PC-9 (cell line): ENCODE data around the gene RNF187. TPM values are rescaled to one million over a fixed set of nuclear protein-coding genes. Genes with fewer than 3 reads are reported as not detected.
A peak's percentile ranks its signal among the peaks of the same experiment; 100 is the strongest.

ENCODE experiments used
- BruUV-seq: library from RNA; stranded (reverse); fragments of 400-500 nt; replicated peaks from 2 replicates; lab custom pipeline; 2021; lab: Mats Ljungman, UMichigan
- CTCF ChIA-PET: fragments of 300-600 bp; sonication (Branson Sonifier 250); formaldehyde crosslinking; loops from one replicate; lab custom pipeline; 2022; ENCODE audit warnings: antibody characterized with exemption; lab: Charles Lee
- POLR2A ChIA-PET: fragments of 300-600 bp; sonication (Branson Sonifier 250); formaldehyde crosslinking; loops from one replicate; lab custom pipeline; 2022; ENCODE audit warnings: antibody characterized with exemption; ENCODE audit not compliant: unreplicated experiment; lab: Charles Lee
- DNase-seq, 2 experiments: peaks; one replicate each; pipeline versions ENCODE4 v3.0.0 to v3.0.0-alpha.2; 2015 to 2022; ENCODE audit warnings: mixed read lengths in 1 of 2
- H2AFZ ChIP-seq: fragments of 200-600 bp; sonication (generic); 2 replicates; pipeline ENCODE4 v1.8.1; 2017; ENCODE audit warnings: antibody characterized with exemption
- H3F3A ChIP-seq: fragments of 200-600 bp; sonication (generic); 2 replicates; pipeline ENCODE4 v1.8.1; 2017; ENCODE audit warnings: antibody characterized with exemption, mild to moderate bottlenecking, low read depth; ENCODE audit not compliant: insufficient read depth
- H3K27ac ChIP-seq: fragments of 200-600 bp; sonication (generic); 2 replicates; pipeline ENCODE4 v1.6.1; 2016; ENCODE audit warnings: mixed run types
- H3K27me3 ChIP-seq: fragments of 200-600 bp; sonication (generic); 2 replicates; pipeline ENCODE4 v1.6.1; 2016; ENCODE audit warnings: low read depth, mixed run types; ENCODE audit not compliant: insufficient read depth
- H3K36me3 ChIP-seq: fragments of 200-600 bp; sonication (generic); 2 replicates; pipeline ENCODE4 v1.6.1; 2016; ENCODE audit warnings: low read depth, mixed run types
- H3K4me1 ChIP-seq: fragments of 200-600 bp; sonication (generic); replicated peaks from 2 replicates; pipeline ENCODE4 v1.6.1; 2016; ENCODE audit warnings: mixed run types; ENCODE audit not compliant: insufficient read depth
- H3K4me2 ChIP-seq: fragments of 200-600 bp; sonication (generic); 2 replicates; pipeline ENCODE4 v1.6.1; 2017; ENCODE audit warnings: mixed run types
- H3K4me3 ChIP-seq: fragments of 200-600 bp; sonication (generic); 2 replicates; pipeline ENCODE4 v1.6.1; 2016; ENCODE audit warnings: mixed run types
- H3K79me2 ChIP-seq: fragments of 200-600 bp; sonication (generic); 2 replicates; pipeline ENCODE4 v1.6.1; 2017; ENCODE audit warnings: low read depth, mixed run types
- H3K9me2 ChIP-seq: fragments of 200-600 bp; sonication (generic); 2 replicates; pipeline ENCODE4 v1.8.1; 2017; ENCODE audit warnings: mild to moderate bottlenecking; ENCODE audit not compliant: insufficient read depth
- H3K9me3 ChIP-seq: fragments of 200-600 bp; sonication (generic); 2 replicates; pipeline ENCODE4 v1.8.1; 2016; ENCODE audit warnings: low read depth; ENCODE audit not compliant: insufficient read depth
- H4K20me1 ChIP-seq: fragments of 200-600 bp; sonication (generic); 2 replicates; pipeline ENCODE4 v1.8.1; 2017; ENCODE audit not compliant: insufficient read depth
- CTCF ChIP-seq: fragments of 200-600 bp; sonication (generic); conservative IDR thresholded peaks from 2 replicates; pipeline ENCODE4 v1.6.1; 2017; ENCODE audit warnings: mixed run types, antibody characterized with exemption, mild to moderate bottlenecking, moderate library complexity
- EZH2 ChIP-seq: fragments of 200-600 bp; sonication (generic); IDR thresholded peaks from 2 replicates; pipeline ENCODE4 v1.8.0; 2017; ENCODE audit warnings: antibody characterized with exemption, low read depth
- intact Hi-C: fragments of 100-400 bp; cut with micrococcal nuclease; formaldehyde crosslinking; loops from one replicate; pipeline ENCODE4 v1.10.0; 2022; ENCODE audit not compliant: unreplicated experiment
- total RNA-seq: library from RNA; stranded (reverse); gene quantifications from 2 replicates; pipeline ENCODE4 v1.2.3, GENCODE V29; 2021

Gene RNF187
- total RNA-seq, 1 experiment from 2014 or later: 182 TPM

GRCh38 chr1:228463009-228463558, 24.1 kb upstream of the RNF187 start:
- ChIA-PET POLR2A (no interaction called here), CTCF (interaction anchor here (0.6 to 1.0 kb wide), 2 partner anchors 70 to 356 kb away, joined by 3 read pairs; no protein-coding TSS in a partner anchor)
- Histone ChIP-seq H3K4me2 (no peak overlapping the region), H3K79me2 (no peaks in the 10 kb centered on the region), H4K20me1 (no peaks in the 10 kb centered on the region), H3K4me1 (no peaks in the 10 kb centered on the region), H3K27me3 (peaks cover 23% of the 10 kb centered on the region; the same call in 1 of the 2 replicates), H3K9me3 (no peaks in the 10 kb centered on the region), H3K27ac (no peak overlapping the region), H3F3A (no peaks in the 10 kb centered on the region), H2AFZ (no peak overlapping the region), H3K4me3 (no peak overlapping the region), H3K9me2 (no peaks in the 10 kb centered on the region), H3K36me3 (no peaks in the 10 kb centered on the region)
- BruUV-seq: no TSS peak
- intact Hi-C loops: loop anchor here (2.0 kb wide), 1 partner anchor 24 kb away; the partner anchor contains the start of gene RNF187
- DNase-seq: no peak
- no peak for TF ChIP-seq CTCF
- TF ChIP-seq EZH2: no peak

GRCh38 chr1:228463559-228464455, 23.4 kb upstream of the RNF187 start:
- H3K4me2 ChIP-seq: no peak overlapping the region
- ChIA-PET POLR2A (interaction anchor here (0.6 kb wide), 1 partner anchor 12 kb away, joined by 6 read pairs; no protein-coding TSS in a partner anchor), CTCF (interaction anchor here (0.6 kb wide), 2 partner anchors 227 to 357 kb away, joined by 3 to 5 read pairs; no protein-coding TSS in a partner anchor)
- no peak overlapping the region for H3K27ac ChIP-seq
- DNase-seq: peak in 1 of 2 experiments; percentile 48
- no peak for TF ChIP-seq CTCF
- no peak for TF ChIP-seq EZH2
- no peaks in the 10 kb centered on the region for H3K9me3 ChIP-seq
- H2AFZ ChIP-seq: peak overlapping the region; percentile 42; the same call in 1 of the 2 replicates
- BruUV-seq: no TSS peak
- no peaks in the 10 kb centered on the region for H3F3A ChIP-seq
- no peaks in the 10 kb centered on the region for H3K36me3 ChIP-seq
- H4K20me1 ChIP-seq: no peaks in the 10 kb centered on the region
- no peak overlapping the region; the same call in 1 of the 2 replicates for H3K4me3 ChIP-seq
- H3K79me2 ChIP-seq: no peaks in the 10 kb centered on the region
- H3K9me2 ChIP-seq: no peaks in the 10 kb centered on the region
- intact Hi-C loops: loop anchor here (2.0 kb wide), 1 partner anchor 23 kb away; the partner anchor contains the start of gene RNF187
- H3K27me3 ChIP-seq: peaks cover 23% of the 10 kb centered on the region; the same call in 1 of the 2 replicates
- no peaks in the 10 kb centered on the region for H3K4me1 ChIP-seq

- Histone ChIP-seq H3K27me3 (peaks cover 23% of the 10 kb centered on the region; the same call in 1 of the 2 replicates), H3K36me3 (no peaks in the 10 kb centered on the region), H3K4me2 (peak overlapping the region; percentile 12; the same call in 1 of the 2 replicates), H2AFZ (no peak overlapping the region), H3K27ac (no peak overlapping the region), H4K20me1 (no peaks in the 10 kb centered on the region), H3F3A (no peaks in the 10 kb centered on the region), H3K9me3 (no peaks in the 10 kb centered on the region), H3K4me3 (no peak overlapping the region), H3K9me2 (no peaks in the 10 kb centered on the region), H3K4me1 (no peaks in the 10 kb centered on the region), H3K79me2 (no peaks in the 10 kb centered on the region)
- TF ChIP-seq CTCF (no peak), EZH2 (no peak)
- BruUV-seq: no TSS peak
- intact Hi-C loops: no loop called here
- peak in 1 of 2 experiments; percentile 55 for DNase-seq
- ChIA-PET CTCF (interaction anchor here (0.6 kb wide), 1 partner anchor 228 kb away, joined by 5 read pairs; no protein-coding TSS in a partner anchor), POLR2A (interaction anchor here (0.6 kb wide), 1 partner anchor 12 kb away, joined by 6 read pairs; no protein-coding TSS in a partner anchor)
Observed at GRCh38 chr1:228464487-228464983, 22.6 kb upstream of the RNF187 start.
